Loucy (cell line): ENCODE results near the gene TSEN54.
A peak's percentile ranks its signal among the peaks of the same experiment; 100 is the strongest.

Experiments
- H2AFZ ChIP-seq: fragments of 200-600 bp; sonication (generic); 2 replicates; pipeline ENCODE4 v1.6.0; 2016; ENCODE audit warnings: antibody characterized with exemption, mild to moderate bottlenecking, low read length, moderate library complexity
- H3F3A ChIP-seq: fragments of 200-600 bp; 2 replicates; pipeline ENCODE4 v1.6.0; 2016; ENCODE audit warnings: antibody characterized with exemption, low read depth, mild to moderate bottlenecking
- H3K27me3 ChIP-seq: fragments of 200-600 bp; sonication (generic); 2 replicates; pipeline ENCODE4 v1.6.1; 2014; ENCODE audit warnings: low read length, mild to moderate bottlenecking; ENCODE audit not compliant: insufficient read depth, poor library complexity, severe bottlenecking
- H3K36me3 ChIP-seq: fragments of 200-600 bp; sonication (generic); 2 replicates; pipeline ENCODE4 v1.6.1; 2016; ENCODE audit warnings: low read length; ENCODE audit not compliant: insufficient read depth
- H3K4me1 ChIP-seq: fragments of 200-600 bp; sonication (generic); 2 replicates; pipeline ENCODE4 v1.5.1; 2014; ENCODE audit warnings: low read length, mild to moderate bottlenecking; ENCODE audit not compliant: insufficient read depth, poor library complexity, severe bottlenecking
- H3K4me2 ChIP-seq: fragments of 200-600 bp; sonication (generic); 2 replicates; pipeline ENCODE4 v1.6.0; 2014; ENCODE audit warnings: antibody characterized with exemption, low read length, low read depth, mild to moderate bottlenecking; ENCODE audit not compliant: poor library complexity, severe bottlenecking
- H3K4me3 ChIP-seq: fragments of 200-600 bp; sonication (generic); 2 replicates; pipeline ENCODE4 v1.5.1; 2014; ENCODE audit warnings: low read length, mild to moderate bottlenecking, mixed read lengths; ENCODE audit not compliant: poor library complexity, severe bottlenecking
- H3K79me2 ChIP-seq: fragments of 200-600 bp; sonication (generic); 2 replicates; pipeline ENCODE4 v1.6.1; 2014; ENCODE audit warnings: low read length; ENCODE audit not compliant: insufficient read depth
- H3K9ac ChIP-seq: fragments of 200-600 bp; sonication (generic); 2 replicates; pipeline ENCODE4 v1.6.0; 2014; ENCODE audit warnings: mild to moderate bottlenecking, low read depth, low read length, moderate library complexity; ENCODE audit not compliant: poor library complexity, severe bottlenecking
- H3K9me2 ChIP-seq: fragments of 200-600 bp; sonication (generic); replicated peaks from 2 replicates; pipeline ENCODE4 v1.6.1; 2016; ENCODE audit warnings: low read depth, low read length, mixed read lengths
- H3K9me3 ChIP-seq: fragments of 200-600 bp; sonication (generic); 2 replicates; pipeline ENCODE4 v1.6.1; 2014; ENCODE audit warnings: mild to moderate bottlenecking, antibody characterized with exemption, low read length, low read depth; ENCODE audit not compliant: insufficient read depth
- H4K20me1 ChIP-seq: fragments of 200-600 bp; sonication (generic); 2 replicates; pipeline ENCODE4 v1.6.0; 2014; ENCODE audit warnings: antibody characterized with exemption, low read length, mild to moderate bottlenecking; ENCODE audit not compliant: insufficient read depth, poor library complexity, severe bottlenecking
- CTCF ChIP-seq: fragments of 200-600 bp; sonication (generic); conservative IDR thresholded peaks from 2 replicates; pipeline ENCODE4 v1.5.1; 2014; ENCODE audit warnings: mild to moderate bottlenecking, antibody characterized with exemption, low read length
- EZH2phosphoT487 ChIP-seq: fragments of 200-600 bp; IDR thresholded peaks from 2 replicates; pipeline ENCODE4 v1.6.1; 2018; ENCODE audit warnings: antibody characterized with exemption, mild to moderate bottlenecking, moderate library complexity, borderline replicate concordance

TSEN54 gene

DNA sequence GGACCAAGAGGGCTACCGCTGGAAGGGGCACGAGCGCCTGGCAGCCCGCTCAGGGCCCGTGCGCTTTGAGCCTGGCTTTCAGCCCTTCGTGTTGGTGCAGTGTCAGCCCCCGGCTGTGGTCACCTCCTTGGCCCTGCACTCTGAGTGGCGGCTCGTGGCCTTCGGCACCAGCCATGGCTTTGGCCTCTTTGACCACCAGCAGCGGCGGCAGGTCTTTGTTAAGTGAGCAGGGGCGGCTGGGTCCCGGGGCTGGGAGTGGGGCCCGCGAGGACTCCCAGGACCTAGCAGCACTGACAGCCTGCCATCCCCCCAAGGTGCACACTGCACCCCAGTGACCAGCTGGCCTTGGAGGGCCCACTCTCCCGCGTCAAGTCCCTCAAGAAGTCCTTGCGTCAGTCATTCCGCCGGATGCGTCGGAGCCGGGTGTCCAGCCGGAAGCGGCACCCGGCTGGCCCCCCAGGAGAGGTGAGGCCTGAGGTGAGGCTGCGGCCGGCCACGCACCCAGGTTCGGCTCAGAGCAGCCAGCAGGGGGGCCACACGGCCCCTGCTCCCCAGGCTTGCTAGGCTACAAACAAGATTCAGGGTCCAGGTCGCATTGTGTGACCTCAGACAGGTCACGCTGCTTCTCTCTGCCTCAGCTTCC lies 53.8 kb downstream of the TSEN54 start:
- peak overlapping the region; percentile 55 for H3K4me2 ChIP-seq
- no peaks in the 10 kb centered on the region for H3K36me3 ChIP-seq
- no peaks in the 10 kb centered on the region for H4K20me1 ChIP-seq
- no peaks in the 10 kb centered on the region for H3K27me3 ChIP-seq
- peak overlapping the region; percentile 56 for H3K9ac ChIP-seq
- no peak overlapping the region for H3K4me3 ChIP-seq
- peaks cover 15% of the 10 kb centered on the region for H3K4me1 ChIP-seq
- H3K79me2 ChIP-seq = no peaks in the 10 kb centered on the region
- H3F3A ChIP-seq = no peaks in the 10 kb centered on the region
- TF ChIP-seq EZH2phosphoT487 = no peak
- no peak for TF ChIP-seq CTCF
- H2AFZ ChIP-seq = no peak overlapping the region
- H3K9me3 ChIP-seq = no peaks in the 10 kb centered on the region
- no peaks in the 10 kb centered on the region for H3K9me2 ChIP-seq

GRCh38 chr17:75570772-75571171 lies 54.4 kb downstream of the TSEN54 start:
- peaks cover 15% of the 10 kb centered on the region for H3K4me1 ChIP-seq
- peak overlapping the region; percentile 55 for H3K4me2 ChIP-seq

GRCh38 chr17:75571197-75571884 lies 55.0 kb downstream of the TSEN54 start:
- no peaks in the 10 kb centered on the region for H3K27me3 ChIP-seq
- no peaks in the 10 kb centered on the region for H3K79me2 ChIP-seq
- H3K9me3 ChIP-seq = no peaks in the 10 kb centered on the region
- H3K4me3 ChIP-seq = no peak overlapping the region
- H3F3A ChIP-seq = no peaks in the 10 kb centered on the region
- H3K9me2 ChIP-seq = no peaks in the 10 kb centered on the region
- peak overlapping the region; percentile 55 for H3K4me2 ChIP-seq
- H2AFZ ChIP-seq = peak overlapping the region; percentile 95
- H3K4me1 ChIP-seq = peaks cover 15% of the 10 kb centered on the region
- TF ChIP-seq EZH2phosphoT487 = no peak
- TF ChIP-seq CTCF = no peak
- peak overlapping the region; percentile 56 for H3K9ac ChIP-seq
- H4K20me1 ChIP-seq = no peaks in the 10 kb centered on the region
- no peaks in the 10 kb centered on the region for H3K36me3 ChIP-seq

More at GRCh38 chr17:75570772-75571171, 54.4 kb downstream of the TSEN54 start:
- Histone ChIP-seq H3K9me3 (no peaks in the 10 kb centered on the region), H3K4me3 (no peak overlapping the region), H3K27me3 (no peaks in the 10 kb centered on the region), H3K36me3 (no peaks in the 10 kb centered on the region), H4K20me1 (no peaks in the 10 kb centered on the region), H3F3A (no peaks in the 10 kb centered on the region), H3K9me2 (no peaks in the 10 kb centered on the region), H3K9ac (peak overlapping the region; percentile 56), H3K79me2 (no peaks in the 10 kb centered on the region), H2AFZ (peak overlapping the region; percentile 95)
- TF ChIP-seq EZH2phosphoT487 (no peak), CTCF (no peak)
